HG03460 (cell line): ENCODE data around the gene GMDS.

Source experiments
- ATAC-seq: cut with Tn5 transposase; IDR thresholded peaks from one replicate; pipeline ENCODE4 v1.9.1; 2021; ENCODE audit not compliant: unreplicated experiment

Gene GMDS

DNA sequence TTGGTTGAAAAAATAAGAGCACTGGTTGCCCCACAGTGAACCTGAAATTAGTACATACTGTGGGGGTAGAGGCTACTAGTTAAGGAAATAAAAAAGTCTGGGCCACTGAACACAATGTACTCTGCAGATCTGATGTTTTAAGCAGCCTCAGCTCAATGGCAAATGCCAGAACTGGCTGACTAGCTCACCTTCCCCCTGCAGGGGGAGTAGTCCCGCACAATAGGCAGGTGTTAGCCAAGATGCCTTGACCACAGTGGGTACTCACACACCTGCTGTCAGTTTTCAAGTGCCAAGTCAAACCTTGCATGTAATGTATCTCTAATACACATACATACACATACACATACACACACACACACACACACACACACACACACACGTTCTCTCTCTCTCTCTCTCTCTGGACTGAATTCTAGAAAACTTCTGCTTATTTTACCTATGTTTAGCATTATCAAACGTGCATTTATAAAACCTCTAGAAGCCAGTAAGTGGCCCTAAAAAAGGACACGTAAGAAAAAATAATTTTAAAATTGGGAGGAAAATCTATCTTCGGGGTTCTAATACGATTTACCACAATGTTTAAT, 36.1 kb downstream of the GMDS start:
- ATAC-seq, result peak; percentile 87

DNA sequence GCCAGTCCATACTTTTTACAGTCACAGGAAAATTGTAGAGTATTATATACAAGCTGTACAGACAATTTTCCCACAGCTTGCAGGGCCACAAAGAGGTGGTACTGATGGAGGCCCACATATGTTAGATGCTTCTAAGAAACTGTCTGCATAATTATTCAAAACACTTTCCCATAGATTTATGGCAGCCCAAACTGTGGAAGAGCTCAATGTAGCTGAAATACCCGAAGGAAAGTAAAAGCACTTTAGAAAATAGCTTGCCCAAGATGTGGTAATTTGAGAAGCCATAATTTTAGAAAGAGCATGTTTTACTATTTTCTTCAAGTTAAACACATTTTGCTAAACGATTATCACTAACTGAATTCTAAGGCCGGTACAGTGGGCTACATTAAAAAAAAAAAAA, 36.9 kb downstream of the GMDS start:
- no peak for ATAC-seq

DNA sequence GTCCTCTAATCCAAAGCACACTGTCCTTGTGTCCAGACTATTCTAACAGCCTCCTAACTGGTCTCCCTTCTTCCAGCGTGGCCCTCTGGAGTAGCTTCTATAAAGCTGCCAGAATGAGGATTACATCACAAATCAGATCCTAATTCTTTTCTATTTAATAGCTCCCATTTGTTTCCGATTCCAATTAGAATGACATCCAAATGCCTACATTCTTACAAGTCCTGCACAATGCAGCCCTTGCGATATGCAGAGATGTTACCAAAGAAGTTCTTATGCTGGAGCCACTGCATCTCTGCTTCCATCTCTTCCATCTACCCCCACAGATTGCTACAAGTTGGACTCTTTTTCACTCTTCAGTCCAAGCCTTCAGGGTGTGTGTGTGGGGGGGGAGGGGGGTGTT, 40.0 kb downstream of the GMDS start:
- no peak for ATAC-seq

DNA sequence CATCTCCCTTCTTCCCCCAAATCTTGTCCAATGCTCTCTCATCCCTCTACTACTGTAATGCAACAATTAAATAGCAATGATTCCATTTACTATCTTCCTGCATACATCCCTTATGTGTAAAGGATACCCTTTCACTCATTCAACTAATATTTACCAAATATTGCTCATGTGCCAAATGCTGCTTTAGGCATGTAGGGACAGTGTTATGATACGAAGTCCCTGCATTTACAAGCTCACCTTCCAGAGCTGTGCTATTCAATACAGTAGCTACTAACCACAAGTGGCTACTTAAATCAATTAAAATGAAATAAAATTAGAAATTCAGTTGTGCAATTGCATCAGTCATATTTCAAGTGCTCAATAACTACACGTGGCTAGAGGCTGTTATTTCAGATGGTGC, 41.1 kb downstream of the GMDS start:
- no peak for ATAC-seq

DNA sequence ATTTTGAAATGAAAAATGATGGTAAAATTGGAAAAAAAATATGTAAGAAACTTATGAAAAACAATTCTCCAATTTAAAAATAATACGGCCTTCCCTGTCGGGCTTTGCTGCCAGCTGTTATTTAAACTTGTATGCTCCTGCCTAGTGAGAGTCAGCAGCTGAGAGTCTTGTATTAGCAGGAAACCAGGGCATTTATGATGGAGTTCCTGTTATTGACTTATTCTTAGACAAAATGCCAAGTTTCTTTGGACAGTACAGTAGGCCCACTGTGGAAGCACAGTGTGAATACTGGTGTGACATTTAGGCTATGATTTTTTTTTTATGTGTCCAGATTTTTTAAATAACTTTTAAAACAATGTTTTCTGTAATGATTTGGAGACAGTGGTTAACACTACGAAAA, 42.1 kb downstream of the GMDS start:
- no peak for ATAC-seq

- no peak for ATAC-seq
Observed at GRCh38 chr6:2197984-2198383, 47.4 kb downstream of the GMDS start.

DNA sequence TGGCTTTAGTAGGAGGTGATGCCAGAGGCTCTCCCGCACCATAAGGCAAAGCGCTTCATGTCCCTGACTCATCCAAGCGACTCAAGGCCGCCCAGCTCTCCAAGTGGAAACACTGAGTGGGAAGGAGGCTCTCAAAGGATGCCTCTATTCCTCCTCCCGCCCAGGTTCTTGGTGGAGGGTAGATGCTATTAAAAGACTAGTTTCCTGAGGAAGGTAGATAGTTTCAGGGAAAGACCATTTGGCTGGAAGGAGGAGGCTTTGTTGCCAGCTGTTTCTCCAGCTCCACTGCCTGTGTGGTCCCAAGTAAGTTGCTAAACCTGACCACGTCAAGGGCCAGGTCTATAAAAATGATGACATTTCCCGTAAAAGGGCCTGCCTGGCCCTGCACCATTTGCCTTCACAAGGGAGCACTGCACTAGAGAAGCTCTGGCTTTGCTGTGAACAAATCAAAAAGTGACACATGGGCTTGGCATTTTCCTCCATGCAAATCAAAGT, 48.2 kb downstream of the GMDS start:
- ATAC-seq, result no peak

GRCh38 chr6:2196079-2196679, 49.2 kb downstream of the GMDS start:
- no peak for ATAC-seq

GRCh38 chr6:2194643-2195042, 50.8 kb downstream of the GMDS start:
- ATAC-seq, result no peak

- ATAC-seq, result no peak
Observed at GRCh38 chr6:2193931-2194330, 51.5 kb downstream of the GMDS start.

DNA sequence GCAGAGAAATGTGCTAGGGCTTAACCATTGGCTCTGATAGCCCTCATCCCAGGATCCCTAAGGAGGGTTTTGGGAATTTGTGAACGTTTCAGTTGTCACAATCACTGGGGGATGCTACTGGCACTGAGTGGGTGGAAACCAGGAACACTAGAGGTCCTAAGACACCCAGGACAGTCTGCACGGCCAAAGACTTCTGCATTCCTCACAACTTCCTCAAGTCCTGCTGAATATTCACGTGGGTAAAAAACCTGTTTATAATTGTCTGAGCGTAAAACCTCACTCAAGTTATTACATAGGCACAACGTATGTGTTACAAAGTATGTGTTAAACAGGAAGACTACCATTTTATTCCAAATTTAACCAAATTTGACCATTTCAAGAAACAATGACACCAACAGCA, 52.4 kb downstream of the GMDS start:
- no peak for ATAC-seq

- no peak for ATAC-seq
Observed at GRCh38 chr6:2191390-2191740, 54.0 kb downstream of the GMDS start.

GRCh38 chr6:2190661-2191389, 54.6 kb downstream of the GMDS start:
- ATAC-seq, result no peak

DNA sequence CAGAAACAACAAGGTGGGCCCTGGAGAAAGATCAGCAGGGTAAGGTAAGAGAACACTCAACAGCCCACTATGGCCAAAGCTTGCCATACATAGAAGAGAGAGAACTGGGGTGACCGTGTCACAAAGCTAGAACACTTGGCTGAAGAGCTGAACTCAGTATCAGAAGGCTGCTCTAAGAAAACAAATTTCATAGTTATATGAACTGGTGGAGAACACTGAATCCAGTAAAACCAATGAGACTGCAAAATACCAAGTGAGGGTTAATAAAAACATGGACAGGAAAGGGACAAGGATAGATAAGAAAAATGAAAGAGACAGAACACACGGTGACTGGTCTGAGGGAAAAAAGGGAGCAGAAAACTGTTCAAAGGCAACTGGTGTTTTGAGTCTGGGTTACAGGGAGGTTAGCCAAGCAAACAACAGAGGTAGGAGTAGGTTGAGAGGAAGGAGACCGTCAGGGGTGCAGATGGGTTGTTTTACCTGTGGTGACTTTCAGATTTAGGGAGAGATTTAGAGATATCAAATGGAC, 56.5 kb downstream of the GMDS start:
- no peak for ATAC-seq

DNA sequence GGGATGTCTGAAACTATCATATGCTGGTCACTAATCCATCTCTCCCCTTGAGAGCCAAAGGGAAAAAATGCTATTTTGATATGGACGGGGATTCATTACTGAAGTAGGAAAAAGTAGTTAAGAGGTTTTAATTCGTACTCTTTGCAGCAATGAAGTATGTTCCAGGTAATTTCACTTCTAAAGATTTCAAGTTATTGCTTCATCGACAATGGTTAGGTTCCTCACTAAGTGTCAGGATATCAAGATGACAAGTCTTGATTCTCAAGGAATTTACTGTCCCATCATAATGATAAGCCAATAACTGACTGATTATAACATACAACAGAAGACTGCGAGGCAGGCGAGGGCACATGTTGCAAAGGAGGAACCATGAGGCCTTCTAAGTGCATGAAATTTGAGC, 57.0 kb downstream of the GMDS start:
- no peak for ATAC-seq

DNA sequence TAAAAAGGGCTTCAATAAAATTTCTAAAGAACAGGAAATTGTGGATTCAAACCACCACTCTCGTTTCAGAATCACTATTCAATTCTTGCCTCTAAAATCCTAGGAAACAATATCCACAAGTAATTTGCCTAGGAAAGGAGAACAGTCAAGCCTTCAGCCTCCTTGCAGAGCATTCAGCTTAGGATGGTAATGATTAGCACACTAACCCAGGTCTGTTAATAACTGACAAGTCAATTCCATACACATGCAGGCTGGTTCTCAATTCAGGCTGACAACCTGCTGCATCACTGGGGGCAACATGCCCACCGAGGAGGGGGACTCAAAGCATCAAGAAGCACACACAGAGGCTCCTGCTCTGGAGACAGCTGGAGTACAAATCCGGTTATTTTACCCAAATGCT, 57.6 kb downstream of the GMDS start:
- ATAC-seq, result peak; percentile 49

GRCh38 chr6:2186516-2186915, 58.9 kb downstream of the GMDS start:
- ATAC-seq, result peak; percentile 63

- no peak for ATAC-seq
Observed at GRCh38 chr6:2185466-2185865, 59.9 kb downstream of the GMDS start.

DNA sequence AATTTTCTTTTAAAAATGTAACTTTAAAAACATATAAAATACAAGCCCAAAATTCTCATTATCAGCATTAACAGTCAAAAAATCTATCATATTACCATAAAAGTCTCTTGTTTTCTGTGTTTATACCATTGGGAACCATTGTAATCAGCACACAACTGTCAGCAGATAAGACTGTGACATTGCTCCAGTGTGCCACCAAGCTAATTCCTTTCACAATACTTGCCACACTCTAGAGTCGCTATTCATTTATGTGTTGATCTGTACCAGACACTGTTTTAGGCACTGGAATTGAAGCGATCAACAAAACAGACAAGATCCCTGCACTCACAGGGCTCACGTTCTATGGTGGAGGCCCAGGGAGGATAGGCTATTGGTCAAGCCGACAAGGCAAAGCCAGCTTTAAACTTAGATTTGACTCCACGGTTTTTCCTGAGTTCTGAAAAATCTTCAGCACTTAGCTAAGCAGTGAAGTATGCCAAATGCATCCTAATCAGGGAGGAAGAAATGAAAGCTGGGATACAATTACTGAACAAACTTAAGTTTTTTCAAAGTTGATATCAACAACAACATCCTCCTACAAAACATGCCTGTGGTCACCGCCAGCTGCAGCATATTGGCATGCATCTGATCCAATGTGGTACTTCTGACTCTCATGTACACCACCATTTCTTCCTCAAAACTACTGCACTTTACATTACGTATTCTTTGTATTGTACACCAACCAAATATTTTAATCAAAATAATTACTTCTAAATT, 60.5 kb downstream of the GMDS start:
- no peak for ATAC-seq

DNA sequence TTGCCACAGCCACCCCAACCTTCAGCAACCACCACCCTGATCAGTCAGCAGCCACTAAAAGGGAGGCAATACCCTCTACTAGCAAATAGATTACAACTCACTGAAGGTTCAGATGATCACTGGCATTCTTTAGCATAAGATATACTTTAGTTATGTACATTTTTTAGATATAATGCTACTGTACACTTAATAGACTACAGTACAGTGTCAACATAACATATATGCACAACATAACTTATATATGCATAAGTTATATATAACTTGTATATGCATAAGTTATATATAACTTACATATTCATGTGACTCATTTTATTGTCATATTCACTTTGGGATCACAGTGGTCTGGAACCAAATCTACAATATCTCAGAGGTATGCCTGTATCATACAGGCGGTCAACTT, 61.7 kb downstream of the GMDS start:
- ATAC-seq, result no peak

- no peak for ATAC-seq
Observed at GRCh38 chr6:2183246-2183645, 62.2 kb downstream of the GMDS start.

GRCh38 chr6:2182251-2182650, 63.2 kb downstream of the GMDS start:
- no peak for ATAC-seq
